Transverse colon (tissue), 4 donors: ENCODE results near the gene ANKS1B. TPM values are rescaled to one million over a fixed set of nuclear protein-coding genes. Genes with fewer than 3 reads are reported as not detected.

Experiments used
- DNase-seq: peaks from one replicate; pipeline ENCODE4 v3.0.0-alpha.2; 2019
- H3K27ac ChIP-seq, 4 donors: fragments of 200-600 bp; sonication (generic); 2 replicates each; pipeline ENCODE4 v1.5.1; 2016 to 2018; ENCODE audit warnings: inconsistent platforms in 4 of 4
- H3K27me3 ChIP-seq: fragments of 200-600 bp; sonication (generic); 2 replicates; pipeline ENCODE4 v1.5.1; 2017; ENCODE audit warnings: inconsistent platforms
- H3K36me3 ChIP-seq, 4 donors: fragments of 200-600 bp; sonication (generic); 2 replicates each; pipeline ENCODE4 v1.5.1; 2017 to 2019; ENCODE audit warnings: inconsistent platforms in 4 of 4
- H3K4me1 ChIP-seq, 4 donors: fragments of 200-600 bp; sonication (generic); 2 replicates each; pipeline ENCODE4 v1.5.1; 2017 to 2020; ENCODE audit warnings: inconsistent platforms in 4 of 4
- H3K4me3 ChIP-seq, 4 donors: fragments of 200-600 bp; sonication (generic); 1 replicate in 1 of 4; 2 replicates in 3 of 4; pipeline versions ENCODE4 v1.5.1 to v1.6.1; 2017 to 2019; ENCODE audit warnings: inconsistent platforms in 4 of 4
- H3K9me3 ChIP-seq, 2 donors: fragments of 200-600 bp; sonication (generic); 2 replicates each; pipeline ENCODE4 v1.5.1; 2017 to 2019; ENCODE audit warnings: inconsistent platforms in 2 of 2
- CTCF ChIP-seq, 5 experiments: fragments of 200-600 bp in 3 of 5; fragments of 450-650 bp in 2 of 5; sonication (generic) in 3 of 5; IDR thresholded peaks; 1 replicate in 2 of 5; 2 replicates in 3 of 5; pipeline ENCODE4 v1.5.1; 2016 to 2017; ENCODE audit warnings: antibody characterized with exemption in 5 of 5, inconsistent platforms in 3 of 5, mild to moderate bottlenecking in 2 of 5, moderate library complexity in 1 of 5
- EP300 ChIP-seq: sonication (generic); formaldehyde crosslinking; IDR thresholded peaks from one replicate; pipeline ENCODE4 v1.6.1; 2017; ENCODE audit warnings: antibody characterized with exemption, low read depth
- POLR2A ChIP-seq: fragments of 450-650 bp; IDR thresholded peaks from one replicate; pipeline ENCODE4 v1.6.1; 2016; ENCODE audit warnings: antibody characterized with exemption, mild to moderate bottlenecking, moderate library complexity
- POLR2AphosphoS5 ChIP-seq, 3 donors: sonication (generic); formaldehyde crosslinking; IDR thresholded peaks; one replicate each; pipeline ENCODE4 v1.6.1; 2016; ENCODE audit warnings: antibody characterized with exemption in 3 of 3
- WGBS, 2 donors: methylation state at CpG; one replicate each; pipeline ENCODE4 v1.1.5; 2018; ENCODE audit warnings: low coverage in 1 of 2; 5-methylcytosine and 5-hydroxymethylcytosine counted together
- in situ Hi-C, 4 donors: fragments of 200-750 bp; cut with MboI; loops; one replicate each; pipeline versions ENCODE4 v1.15.0 to v1.15.1; 2017; ENCODE audit warnings: low sequenced_read_pairs in 3 of 4, low pct_ligation_motif_present in 1 of 4, low pct_unique_long_range_greater_than_20kb in 1 of 4
- intact Hi-C: fragments of 100-400 bp; cut with DNase I; formaldehyde crosslinking; loops from one replicate; pipeline ENCODE4 v1.15.1; 2023; ENCODE audit warnings: low total_unique reads
- total RNA-seq, 4 donors: library from RNA; depleted of rRNA; stranded (reverse); fragments of >200 nt; gene quantifications; one replicate each; pipeline ENCODE4 v1.1.0, GENCODE V29; 2016

The ANKS1B gene
- total RNA-seq, 4 donors from 2014 or later, result 1.4 to 6.4 (median 3.5) TPM; not detected in 1

- no peak for DNase-seq
- Histone ChIP-seq H3K27me3 (no peaks in the 10 kb centered on the region), H3K9me3 (no peaks in the 10 kb centered on the region), H3K4me1 (no peaks in the 10 kb centered on the region), H3K4me3 (no peak overlapping the region), H3K36me3 (no peaks in the 10 kb centered on the region), H3K27ac (no peak overlapping the region)
- TF ChIP-seq EP300 (no peak), POLR2AphosphoS5 (IDR thresholded peaks at IDR 0.05) (no peak), POLR2A (no peak), CTCF (IDR thresholded peaks at IDR 0.05) (no peak)
- intact Hi-C loops, result no loop called here
- 85 to 92% methylated on average over 3 to 7 of the region's 7 CpGs for WGBS, 2 donors
- in situ Hi-C loops, result no loop called here
Measured at GRCh38 chr12:98830657-98831056, 1154.1 kb downstream of the ANKS1B start.

GRCh38 chr12:98828802-98829600, 1155.7 kb downstream of the ANKS1B start:
- no peaks in the 10 kb centered on the region for H3K4me1 ChIP-seq
- no peak for DNase-seq
- H3K4me3 ChIP-seq, result no peak overlapping the region
- no peaks in the 10 kb centered on the region for H3K36me3 ChIP-seq
- in situ Hi-C loops, result no loop called here
- intact Hi-C loops, result no loop called here
- WGBS, 2 donors, result 63 to 75% methylated on average over 7 to 8 of the region's 8 CpGs
- TF ChIP-seq EP300 (no peak), POLR2AphosphoS5 (IDR thresholded peaks at IDR 0.05) (no peak), CTCF (IDR thresholded peaks at IDR 0.05) (no peak)
- H3K27ac ChIP-seq, result no peak overlapping the region
- H3K9me3 ChIP-seq, result no peaks in the 10 kb centered on the region
- no peaks in the 10 kb centered on the region for H3K27me3 ChIP-seq

GRCh38 chr12:98823012-98823411, 1161.7 kb downstream of the ANKS1B start:
- no peak for DNase-seq
- H3K27ac ChIP-seq, result no peak overlapping the region
- in situ Hi-C loops (no loop called here), intact Hi-C loops (no loop called here)
- H3K4me1 ChIP-seq, result no peaks in the 10 kb centered on the region
- H3K4me3 ChIP-seq, result no peak overlapping the region
- TF ChIP-seq POLR2A (no peak), EP300 (no peak), POLR2AphosphoS5 (IDR thresholded peaks at IDR 0.05) (no peak), CTCF (IDR thresholded peaks at IDR 0.05) (no peak)
- no peaks in the 10 kb centered on the region for H3K36me3 ChIP-seq
- no peaks in the 10 kb centered on the region for H3K27me3 ChIP-seq
- WGBS, 2 donors, result 76 to 79% methylated on average over 5 of the region's 5 CpGs
- no peaks in the 10 kb centered on the region for H3K9me3 ChIP-seq

- DNase-seq, result no peak
- Histone ChIP-seq H3K9me3 (no peaks in the 10 kb centered on the region), H3K4me1 (no peaks in the 10 kb centered on the region), H3K27me3 (no peaks in the 10 kb centered on the region), H3K27ac (no peak overlapping the region), H3K36me3 (no peaks in the 10 kb centered on the region), H3K4me3 (no peak overlapping the region)
- WGBS, 2 donors, result 34 to 50% methylated on average over 2 to 3 of the region's 3 CpGs
- TF ChIP-seq CTCF (IDR thresholded peaks at IDR 0.05), result no peak
- no peak for TF ChIP-seq POLR2AphosphoS5 (IDR thresholded peaks at IDR 0.05)
- no peak for TF ChIP-seq EP300
- no peak for TF ChIP-seq POLR2A
- intact Hi-C loops, result no loop called here
- in situ Hi-C loops, result no loop called here
Measured at GRCh38 chr12:98821866-98822265, 1162.9 kb downstream of the ANKS1B start.
